Neural progenitor cell (in vitro differentiated cells): ENCODE measurements around the gene SNX5. TPM values are rescaled to one million over a fixed set of nuclear protein-coding genes. Genes with fewer than 3 reads are reported as not detected.

Experiments
- DNase-seq: peaks from one replicate; pipeline ENCODE4 v3.0.0-alpha.2; 2016; ENCODE audit warnings: low spot score
- H2AFZ ChIP-seq: fragments of 200-600 bp; sonication (generic); replicated peaks from 2 replicates; pipeline ENCODE4 v1.6.1; 2016; ENCODE audit warnings: antibody characterized with exemption
- H3F3A ChIP-seq: fragments of 200-600 bp; sonication (generic); 2 replicates; pipeline ENCODE4 v1.6.1; 2016; ENCODE audit warnings: antibody characterized with exemption, low read depth
- H3K27ac ChIP-seq: fragments of 200-600 bp; sonication (generic); 2 replicates; pipeline ENCODE4 v1.5.1; 2016; ENCODE audit warnings: mild to moderate bottlenecking
- H3K27me3 ChIP-seq: fragments of 200-600 bp; sonication (generic); 2 replicates; pipeline ENCODE4 v1.6.1; 2016; ENCODE audit warnings: mild to moderate bottlenecking, moderate library complexity
- H3K36me3 ChIP-seq: fragments of 200-600 bp; sonication (generic); 2 replicates; pipeline ENCODE4 v1.5.1; 2016
- H3K4me1 ChIP-seq: fragments of 200-600 bp; sonication (generic); 2 replicates; pipeline ENCODE4 v1.6.1; 2016; ENCODE audit warnings: mixed run types
- H3K4me2 ChIP-seq: fragments of 200-600 bp; sonication (generic); 2 replicates; pipeline ENCODE4 v1.6.1; 2016
- H3K4me3 ChIP-seq: fragments of 200-600 bp; sonication (generic); 2 replicates; pipeline ENCODE4 v1.5.1; 2016
- H3K79me2 ChIP-seq: fragments of 200-600 bp; sonication (generic); 2 replicates; pipeline ENCODE4 v1.6.1; 2016; ENCODE audit warnings: low read depth
- H3K9ac ChIP-seq: fragments of 200-600 bp; sonication (generic); 2 replicates; pipeline ENCODE4 v1.6.1; 2016
- H3K9me3 ChIP-seq: fragments of 200-600 bp; sonication (generic); 2 replicates; pipeline ENCODE4 v1.5.1; 2016; ENCODE audit warnings: low read depth
- H4K20me1 ChIP-seq: fragments of 200-600 bp; sonication (generic); 2 replicates; pipeline ENCODE4 v1.6.1; 2016; ENCODE audit warnings: low read depth
- H3K27ac Mint-ChIP-seq: 3 replicates; pipeline ENCODE4 v1.8.0; 2021; ENCODE audit warnings: mixed read lengths
- H3K27me3 Mint-ChIP-seq: 2 replicates; pipeline ENCODE4 v1.8.0; 2022; ENCODE audit warnings: low read depth, mild to moderate bottlenecking, inconsistent platforms, moderate library complexity, mixed read lengths; ENCODE audit not compliant: insufficient read depth
- H3K36me3 Mint-ChIP-seq: 3 replicates; pipeline ENCODE4 v1.8.0; 2021; ENCODE audit warnings: mixed read lengths
- H3K4me1 Mint-ChIP-seq: 3 replicates; pipeline ENCODE4 v1.8.0; 2021; ENCODE audit warnings: mixed read lengths
- H3K4me3 Mint-ChIP-seq: 3 replicates; pipeline ENCODE4 v1.8.0; 2021; ENCODE audit warnings: mild to moderate bottlenecking, moderate library complexity, mixed read lengths
- H3K9me3 Mint-ChIP-seq: 3 replicates; pipeline ENCODE4 v1.8.0; 2020; ENCODE audit warnings: mixed read lengths
- CTCF ChIP-seq: fragments of 200-600 bp; sonication (generic); IDR thresholded peaks from 2 replicates; pipeline ENCODE4 v1.5.1; 2017; ENCODE audit warnings: antibody characterized with exemption, mild to moderate bottlenecking
- EZH2 ChIP-seq: fragments of 200-600 bp; sonication (generic); IDR thresholded peaks from 2 replicates; pipeline ENCODE4 v1.6.1; 2017; ENCODE audit warnings: antibody characterized with exemption, mild to moderate bottlenecking, moderate library complexity
- EZH2phosphoT487 ChIP-seq: fragments of 200-600 bp; sonication (generic); IDR thresholded peaks from 2 replicates; pipeline ENCODE4 v1.6.1; 2017; ENCODE audit warnings: antibody characterized with exemption
- total RNA-seq: library from RNA; depleted of rRNA; stranded (reverse); fragments of >200 nt; gene quantifications from 2 replicates; pipeline ENCODE4 v1.2.3, GENCODE V29; 2015; ENCODE audit warnings: low replicate concordance

The SNX5 gene
- 156 and 226 TPM in 2 replicates for total RNA-seq

DNA sequence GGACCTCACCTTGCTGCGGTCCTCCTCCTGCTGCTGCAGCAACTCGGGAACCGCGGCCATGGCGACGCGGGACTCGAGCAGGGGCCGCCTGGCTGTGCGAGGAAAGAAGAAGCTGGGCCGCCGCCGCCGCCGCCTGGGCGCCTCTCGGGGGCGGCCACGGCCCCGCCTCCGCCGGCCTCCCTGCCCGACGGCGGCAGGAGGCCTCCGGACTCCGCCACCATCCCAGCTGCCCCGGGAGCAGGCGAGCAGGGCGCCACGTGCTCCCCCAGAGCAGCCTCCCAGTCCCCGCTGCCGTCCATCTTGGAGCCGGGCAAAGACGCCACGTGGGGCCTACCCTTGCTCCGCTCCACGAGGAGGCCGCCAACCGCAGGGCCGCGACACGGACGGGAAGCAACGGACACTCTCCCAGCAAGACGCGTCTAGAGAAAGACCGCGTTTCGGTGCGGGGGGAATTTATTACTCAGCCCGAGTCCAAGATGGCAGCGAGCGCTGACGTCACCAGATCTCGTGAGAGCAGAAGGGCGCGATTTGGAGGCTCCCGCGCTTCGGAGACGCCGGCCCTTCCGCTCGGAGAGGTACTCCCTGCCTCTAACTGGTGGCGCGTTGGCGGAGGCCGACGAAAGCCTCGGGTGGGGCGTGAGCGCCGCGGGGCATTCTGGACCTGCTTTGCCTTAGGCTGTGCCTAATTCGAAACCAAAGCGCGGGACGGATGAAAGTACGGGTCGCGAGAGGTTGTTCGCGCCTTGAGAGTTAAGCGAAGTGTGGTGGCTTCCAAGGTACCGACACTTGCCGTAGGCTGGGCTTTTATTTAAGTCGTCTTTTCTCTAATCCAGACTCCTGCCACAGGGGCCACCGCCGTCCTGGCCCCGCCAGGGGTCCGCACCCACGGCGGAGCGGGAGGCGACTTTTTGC lies at the start of gene SNX5, which contains the start of gene MGME1:
SNX5 (minus strand) TSS at position 429 of the 912 bp plus-strand sequence; CDS start at position 60, 369 bp downstream.
MGME1 (plus strand) TSS at position 653 of the 912 bp plus-strand sequence. CDS start 842 bp downstream, outside the sequence.
- H3F3A ChIP-seq, result peaks cover 26% of the 10 kb centered on the region
- peaks cover 97% of the 10 kb centered on the region for H3K79me2 ChIP-seq
- Mint-ChIP-seq H3K27me3 (no peaks in the 10 kb centered on the region), H3K4me1 (peaks cover 63% of the 10 kb centered on the region), H3K9me3 (no peaks in the 10 kb centered on the region), H3K4me3 (peak within 1 kb of the TSS; percentile 94), H3K36me3 (peaks cover 16% of the 10 kb centered on the region), H3K27ac (peak within 1 kb of the TSS; percentile 98)
- no peaks in the 10 kb centered on the region for H3K27me3 ChIP-seq
- H3K4me2 ChIP-seq, result peak within 1 kb of the TSS; percentile 95
- TF ChIP-seq CTCF, result no peak
- no peak for TF ChIP-seq EZH2phosphoT487
- TF ChIP-seq EZH2, result no peak
- peak; percentile 99 for DNase-seq
- peak within 1 kb of the TSS; percentile 62 for H2AFZ ChIP-seq
- no peaks in the 10 kb centered on the region for H3K9me3 ChIP-seq
- H3K9ac ChIP-seq, result peak within 1 kb of the TSS; percentile 95
- H3K36me3 ChIP-seq, result peaks cover 3% of the 10 kb centered on the region
- H3K4me1 ChIP-seq, result peaks cover 43% of the 10 kb centered on the region
- peak within 1 kb of the TSS; percentile 100 for H3K27ac ChIP-seq
- H4K20me1 ChIP-seq, result peaks cover 69% of the 10 kb centered on the region
- H3K4me3 ChIP-seq, result peak within 1 kb of the TSS; percentile 88

GRCh38 chr20:18018100-18018499 lies 49.5 kb upstream of the SNX5 start:
- H3K4me1 ChIP-seq, result no peaks in the 10 kb centered on the region
- no peak for DNase-seq
- no peak overlapping the region for H3K27ac ChIP-seq
- Mint-ChIP-seq H3K36me3 (no peaks in the 10 kb centered on the region), H3K4me3 (no peak overlapping the region), H3K27ac (no peak overlapping the region), H3K9me3 (peaks cover 3% of the 10 kb centered on the region), H3K4me1 (no peaks in the 10 kb centered on the region), H3K27me3 (peaks cover 6% of the 10 kb centered on the region)
- H3K36me3 ChIP-seq, result no peaks in the 10 kb centered on the region
- H3K4me3 ChIP-seq, result no peak overlapping the region
- H3K9me3 ChIP-seq, result no peaks in the 10 kb centered on the region
- no peak overlapping the region for H2AFZ ChIP-seq
- H3K79me2 ChIP-seq, result no peaks in the 10 kb centered on the region
- H3K9ac ChIP-seq, result no peak overlapping the region
- H4K20me1 ChIP-seq, result no peaks in the 10 kb centered on the region
- no peak overlapping the region for H3K4me2 ChIP-seq
- TF ChIP-seq EZH2, result no peak
- peaks cover 3% of the 10 kb centered on the region for H3F3A ChIP-seq
- no peaks in the 10 kb centered on the region for H3K27me3 ChIP-seq

DNA sequence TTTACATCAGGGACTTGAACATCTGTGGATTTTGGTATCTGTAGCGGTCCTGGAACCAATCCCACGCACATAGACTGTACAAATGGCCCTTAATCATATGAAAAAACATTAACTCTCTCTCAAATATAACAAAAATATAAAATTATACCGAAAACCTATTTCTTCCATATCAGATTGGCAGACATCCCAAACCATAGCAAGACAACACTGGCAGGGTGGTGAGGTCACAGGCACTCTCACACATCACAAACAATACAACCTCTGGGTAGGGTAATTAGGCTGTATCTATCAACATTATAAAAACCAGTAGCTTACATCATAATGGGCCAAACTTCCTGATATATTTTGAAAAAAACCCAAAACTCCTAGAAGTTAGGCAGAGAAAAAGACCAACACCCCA lies 48.2 kb upstream of the SNX5 start:
- TF ChIP-seq CTCF (no peak), EZH2phosphoT487 (no peak), EZH2 (no peak)
- Mint-ChIP-seq H3K27ac (no peak overlapping the region), H3K9me3 (peaks cover 3% of the 10 kb centered on the region), H3K36me3 (no peaks in the 10 kb centered on the region), H3K4me3 (no peak overlapping the region), H3K4me1 (peaks cover under 1% of the 10 kb centered on the region), H3K27me3 (peaks cover 6% of the 10 kb centered on the region)
- Histone ChIP-seq H3K4me1 (no peaks in the 10 kb centered on the region), H4K20me1 (no peaks in the 10 kb centered on the region), H3K27me3 (no peaks in the 10 kb centered on the region), H3K79me2 (no peaks in the 10 kb centered on the region), H3K9me3 (no peaks in the 10 kb centered on the region), H3F3A (peaks cover 3% of the 10 kb centered on the region), H3K9ac (no peak overlapping the region), H3K4me2 (no peak overlapping the region), H3K27ac (no peak overlapping the region), H3K4me3 (no peak overlapping the region), H2AFZ (no peak overlapping the region), H3K36me3 (no peaks in the 10 kb centered on the region)
- no peak for DNase-seq

DNA sequence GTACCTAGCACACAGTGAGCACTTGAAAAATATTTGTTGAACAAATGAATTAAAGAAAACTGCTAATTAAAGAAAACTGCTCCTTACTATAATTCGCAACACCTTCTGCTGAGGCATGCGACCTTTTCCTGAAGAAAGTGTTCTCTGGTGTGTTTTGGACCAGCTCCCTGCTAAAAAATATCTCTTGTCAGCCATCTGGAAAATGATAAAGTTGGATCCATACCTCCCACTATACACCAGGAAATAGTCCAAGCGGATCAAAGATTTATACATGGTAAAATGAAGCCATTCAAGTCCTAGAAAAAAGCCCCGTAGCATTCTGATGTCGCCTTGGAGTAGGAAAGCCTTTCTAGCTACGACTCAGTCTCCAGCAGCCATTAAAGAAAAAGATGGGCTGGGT lies 45.8 kb upstream of the SNX5 start:
- Histone ChIP-seq H4K20me1 (no peaks in the 10 kb centered on the region), H3K36me3 (no peaks in the 10 kb centered on the region), H3K9me3 (no peaks in the 10 kb centered on the region), H2AFZ (no peak overlapping the region), H3K9ac (no peak overlapping the region), H3K4me3 (no peak overlapping the region), H3K27me3 (no peaks in the 10 kb centered on the region), H3K27ac (no peak overlapping the region), H3K4me1 (no peaks in the 10 kb centered on the region), H3F3A (no peaks in the 10 kb centered on the region), H3K4me2 (no peak overlapping the region), H3K79me2 (no peaks in the 10 kb centered on the region)
- Mint-ChIP-seq H3K4me1 (peaks cover 10% of the 10 kb centered on the region), H3K27me3 (peaks cover 4% of the 10 kb centered on the region), H3K9me3 (peaks cover 5% of the 10 kb centered on the region), H3K4me3 (no peak overlapping the region), H3K27ac (no peak overlapping the region), H3K36me3 (peaks cover 2% of the 10 kb centered on the region)
- no peak for TF ChIP-seq EZH2phosphoT487
- no peak for TF ChIP-seq CTCF
- no peak for TF ChIP-seq EZH2
- no peak for DNase-seq
